HEK293T (cell line): ENCODE data around the gene COX8C.
"Not testable (repeated sequence)": the region's sequence is repeated elsewhere in the genome, so short reads cannot be mapped to it uniquely, and the experiment has no call there.

ENCODE experiments used
- CTCF ChIA-PET: fragments of 350-600 bp; formaldehyde crosslinking; extraction: SDS; loops from one replicate; lab custom pipeline; 2021; ENCODE audit warnings: antibody characterized with exemption, inconsistent platforms; lab: Yijun Ruan, JAX
- POLR2A ChIA-PET: fragments of 350-600 bp; formaldehyde crosslinking; extraction: SDS; loops from one replicate; lab custom pipeline; 2020; ENCODE audit warnings: antibody characterized with exemption, inconsistent platforms; lab: Yijun Ruan, JAX
- DNase-seq: peaks from one replicate; pipeline ENCODE4 v3.0.0; 2012; ENCODE audit warnings: mixed read lengths; ENCODE audit errors: extremely low spot score
- ARNT ChIP-seq: fragments of 450-650 bp; IDR thresholded peaks from 2 replicates; pipeline ENCODE4 v1.6.1; 2017; ENCODE audit warnings: mild to moderate bottlenecking
- BHLHE40 ChIP-seq: fragments of 450-650 bp; IDR thresholded peaks from 2 replicates; pipeline ENCODE4 v1.6.1; 2016; ENCODE audit warnings: mild to moderate bottlenecking, moderate library complexity, borderline replicate concordance
- CTBP1 ChIP-seq: fragments of 450-650 bp; IDR thresholded peaks from 2 replicates; pipeline ENCODE4 v1.6.1; 2016; ENCODE audit warnings: borderline replicate concordance
- ELF4 ChIP-seq: fragments of 450-650 bp; IDR thresholded peaks from 2 replicates; pipeline ENCODE4 v1.6.1; 2017; ENCODE audit warnings: antibody characterized with exemption
- FOXA1 ChIP-seq: fragments of 450-650 bp; IDR thresholded peaks from 2 replicates; pipeline ENCODE4 v1.6.1; 2016; ENCODE audit warnings: mild to moderate bottlenecking
- FOXK2 ChIP-seq: fragments of 450-650 bp; IDR thresholded peaks from 2 replicates; pipeline ENCODE4 v1.6.1; 2016; ENCODE audit warnings: mild to moderate bottlenecking
- FOXM1 ChIP-seq: fragments of 450-650 bp; IDR thresholded peaks from 2 replicates; pipeline ENCODE4 v1.6.1; 2017; ENCODE audit warnings: mild to moderate bottlenecking, borderline replicate concordance
- HDGF ChIP-seq: fragments of 450-650 bp; IDR thresholded peaks from 2 replicates; pipeline ENCODE4 v1.6.1; 2017; ENCODE audit warnings: antibody characterized with exemption, borderline replicate concordance
- L3MBTL2 ChIP-seq: fragments of 450-650 bp; conservative IDR thresholded peaks from 2 replicates; pipeline ENCODE4 v1.6.1; 2016; ENCODE audit warnings: mild to moderate bottlenecking
- LEF1 ChIP-seq: fragments of 450-650 bp; IDR thresholded peaks from 2 replicates; pipeline ENCODE4 v1.6.1; 2017; ENCODE audit warnings: mild to moderate bottlenecking, borderline replicate concordance
- NFRKB ChIP-seq: fragments of 450-650 bp; IDR thresholded peaks from 2 replicates; pipeline ENCODE4 v1.6.1; 2016; ENCODE audit warnings: mild to moderate bottlenecking, moderate library complexity
- PKNOX1 ChIP-seq: fragments of 450-650 bp; IDR thresholded peaks from 2 replicates; pipeline ENCODE4 v1.6.1; 2016
- SP1 ChIP-seq: fragments of 450-650 bp; IDR thresholded peaks from 2 replicates; pipeline ENCODE4 v1.6.1; 2017
- SUZ12 ChIP-seq: fragments of 450-650 bp; IDR thresholded peaks from 2 replicates; pipeline ENCODE4 v1.6.1; 2016; ENCODE audit warnings: mild to moderate bottlenecking
- TARDBP ChIP-seq: fragments of 450-650 bp; IDR thresholded peaks from 2 replicates; pipeline ENCODE4 v1.6.1; 2016
- ZNF384 ChIP-seq: fragments of 450-650 bp; IDR thresholded peaks from 2 replicates; pipeline ENCODE4 v1.6.1; 2016

The COX8C gene

GRCh38 chr14:93348292-93348691, 1.3 kb downstream of the COX8C start:
- DNase-seq: no peak
- TF ChIP-seq TARDBP (no peak), SUZ12 (no peak), NFRKB (no peak), BHLHE40 (no peak), HDGF (no peak), L3MBTL2 (no peak), FOXM1 (no peak), PKNOX1 (no peak), ZNF384 (no peak), SP1 (no peak), CTBP1 (no peak), FOXA1 (no peak)
- CTCF ChIA-PET: no interaction called here
- POLR2A ChIA-PET: no interaction called here

- CTCF ChIA-PET: interaction anchor here (0.6 kb wide), 2 partner anchors 14 to 96 kb away, joined by 3 read pairs; no protein-coding TSS in a partner anchor
- DNase-seq, POLR2A ChIA-PET: not testable (repeated sequence)
Measured at GRCh38 chr14:93354873-93355272, 7.9 kb downstream of the COX8C start.

- DNase-seq: no peak
- ChIA-PET POLR2A (no interaction called here), CTCF (interaction anchor here (0.6 kb wide), 1 partner anchor 15 kb away, joined by 3 read pairs; no protein-coding TSS in a partner anchor)
- TF ChIP-seq LEF1: no peak
- no peak for TF ChIP-seq FOXM1
- TF ChIP-seq SUZ12: no peak
- TF ChIP-seq L3MBTL2: no peak
Measured at GRCh38 chr14:93368996-93369712, 22.2 kb downstream of the COX8C start.

GRCh38 chr14:93369713-93370266, 22.8 kb downstream of the COX8C start:
- POLR2A ChIA-PET: no interaction called here
- no peak for DNase-seq
- TF ChIP-seq NFRKB (no peak), ARNT (no peak), TARDBP (no peak), BHLHE40 (no peak), ZNF384 (no peak), L3MBTL2 (no peak), LEF1 (no peak), SP1 (no peak), FOXM1 (no peak), CTBP1 (no peak), HDGF (no peak)
- CTCF ChIA-PET: no interaction called here

- no peak for DNase-seq
- no peak for TF ChIP-seq PKNOX1
- no peak for TF ChIP-seq SUZ12
- TF ChIP-seq CTBP1: no peak
- TF ChIP-seq SP1: no peak
- TF ChIP-seq L3MBTL2: no peak
- TF ChIP-seq ZNF384: no peak
- no peak for TF ChIP-seq HDGF
- no peak for TF ChIP-seq ELF4
- TF ChIP-seq FOXK2: no peak
- TF ChIP-seq FOXA1: no peak
- TF ChIP-seq TARDBP: no peak
- TF ChIP-seq NFRKB: no peak
- no peak for TF ChIP-seq FOXM1
- TF ChIP-seq ARNT: no peak
- no peak for TF ChIP-seq LEF1
- CTCF ChIA-PET: no interaction called here
- POLR2A ChIA-PET: no interaction called here
Measured at GRCh38 chr14:93375673-93376156, 28.7 kb downstream of the COX8C start.

GRCh38 chr14:93379831-93380230, 32.8 kb downstream of the COX8C start:
- DNase-seq: no peak
- CTCF ChIA-PET: no interaction called here
- POLR2A ChIA-PET: no interaction called here
- no peak for TF ChIP-seq LEF1
- no peak for TF ChIP-seq SUZ12
- no peak for TF ChIP-seq HDGF
- TF ChIP-seq SP1: no peak
- TF ChIP-seq L3MBTL2: no peak
- no peak for TF ChIP-seq CTBP1
- TF ChIP-seq FOXK2: no peak
- TF ChIP-seq BHLHE40: no peak
- TF ChIP-seq NFRKB: no peak

- TF ChIP-seq FOXA1 (no peak), LEF1 (no peak), TARDBP (no peak), FOXK2 (no peak), PKNOX1 (no peak), BHLHE40 (no peak), SP1 (no peak), SUZ12 (no peak), NFRKB (no peak), ZNF384 (no peak), FOXM1 (no peak), ARNT (no peak), ELF4 (no peak), L3MBTL2 (no peak)
- DNase-seq: no peak
- ChIA-PET CTCF (no interaction called here), POLR2A (interaction anchor here (0.8 kb wide), 1 partner anchor 29 kb away, joined by 3 read pairs; no protein-coding TSS in a partner anchor)
Measured at GRCh38 chr14:93381644-93382043, 34.7 kb downstream of the COX8C start.

- POLR2A ChIA-PET, DNase-seq: not testable (repeated sequence)
- CTCF ChIA-PET: interaction anchor here (0.6 kb wide), 1 partner anchor 830 kb away, joined by 4 read pairs; no protein-coding TSS in a partner anchor
Measured at GRCh38 chr14:93384256-93384655, 37.3 kb downstream of the COX8C start.
